Endothelial cell of umbilical vein (primary cell): ENCODE measurements around the gene FUT9. TPM values are rescaled to one million over a fixed set of nuclear protein-coding genes. Genes with fewer than 3 reads are reported as not detected.

Experiments used
- BruUV-seq: library from RNA; stranded (reverse); fragments of 400-500 nt; replicated peaks from 2 replicates; lab custom pipeline; 2021; lab: Mats Ljungman, UMichigan
- CTCF ChIA-PET: fragments of 300-600, 350-600 bp; sonication (Branson Sonifier 250); formaldehyde crosslinking; loops from one replicate; lab custom pipeline; 2021; ENCODE audit warnings: antibody characterized with exemption, inconsistent platforms; lab: Charles Lee
- POLR2A ChIA-PET: fragments of 300-600, 350-600 bp; sonication (Branson Sonifier 250); formaldehyde crosslinking; loops from one replicate; lab custom pipeline; 2021; ENCODE audit warnings: antibody characterized with exemption, inconsistent platforms; lab: Charles Lee
- DNase-seq: peaks from one replicate; pipeline ENCODE4 v3.0.0-alpha.2; 2011; ENCODE audit warnings: low read depth, low spot score
- FAIRE-seq: peaks from 2 replicates; lab custom pipeline; 2011; peaks lifted over from hg19 to GRCh38; lab: Jason Lieb, UNC
- H2AFZ ChIP-seq: 2 replicates; pipeline ENCODE4 v1.6.0; 2012; ENCODE audit warnings: low read depth, low read length, control low read depth, inconsistent platforms
- H3K27ac ChIP-seq: 2 replicates; pipeline ENCODE4 v1.5.1; 2011; ENCODE audit warnings: low read depth, mild to moderate bottlenecking, control low read depth, low read length, moderate library complexity; ENCODE audit not compliant: insufficient read depth
- H3K27me3 ChIP-seq, 2 experiments: 2 replicates each; pipeline versions ENCODE4 v1.6.0 to v1.6.1; 2011; ENCODE audit warnings: low read length in 2 of 2, mixed read lengths in 1 of 2; ENCODE audit not compliant: control insufficient read depth in 2 of 2, insufficient read depth in 2 of 2
- H3K36me3 ChIP-seq, 2 experiments: 2 replicates in 1 of 2; 3 replicates in 1 of 2; pipeline ENCODE4 v1.5.1; 2011; ENCODE audit warnings: low read length in 2 of 2, mild to moderate bottlenecking in 1 of 2, moderate library complexity in 1 of 2; ENCODE audit not compliant: control insufficient read depth in 2 of 2, insufficient read depth in 2 of 2; ENCODE audit errors: extremely low read depth in 1 of 2
- H3K4me1 ChIP-seq: 3 replicates; pipeline ENCODE4 v1.5.1; 2011; ENCODE audit warnings: mild to moderate bottlenecking, low read length; ENCODE audit not compliant: control insufficient read depth, insufficient read depth; ENCODE audit errors: extremely low read depth
- H3K4me2 ChIP-seq: 2 replicates; pipeline ENCODE4 v1.6.1; 2011; ENCODE audit warnings: low read length, control low read depth, mixed read lengths; ENCODE audit not compliant: insufficient read depth
- H3K4me3 ChIP-seq, 3 experiments: fragments of 200-600 bp in 1 of 3; sonication (generic), shearing (Covaris generic) in 1 of 3; replicated peaks in 1 of 3; 2 replicates each; pipeline ENCODE4 v1.5.1; 2011 to 2016; ENCODE audit warnings: control low read depth in 3 of 3, low read length in 3 of 3, mild to moderate bottlenecking in 2 of 3, inconsistent platforms in 1 of 3, low read depth in 1 of 3, moderate library complexity in 1 of 3; ENCODE audit not compliant: insufficient read depth in 1 of 3
- H3K79me2 ChIP-seq: 2 replicates; pipeline ENCODE4 v1.6.0; 2012; ENCODE audit warnings: low read length, inconsistent platforms; ENCODE audit not compliant: control insufficient read depth, insufficient read depth
- H3K9ac ChIP-seq: replicated peaks from 2 replicates; pipeline ENCODE3; 2011; ENCODE audit warnings: low read length, control low read depth; ENCODE audit not compliant: insufficient read depth; ENCODE audit errors: extremely low read depth
- H3K9me1 ChIP-seq: replicated peaks from 3 replicates; pipeline ENCODE4 v1.6.0; 2011; ENCODE audit warnings: mild to moderate bottlenecking, low read length; ENCODE audit not compliant: control insufficient read depth, insufficient read depth; ENCODE audit errors: extremely low read depth
- H3K9me3 ChIP-seq: replicated peaks from 2 replicates; pipeline ENCODE4 v1.5.1; 2012; ENCODE audit warnings: low read length, inconsistent platforms; ENCODE audit not compliant: control insufficient read depth, insufficient read depth
- H4K20me1 ChIP-seq: replicated peaks from 2 replicates; pipeline ENCODE3; 2011; ENCODE audit warnings: mild to moderate bottlenecking, low read length; ENCODE audit not compliant: control insufficient read depth, insufficient read depth; ENCODE audit errors: extremely low read depth
- EZH2 ChIP-seq: IDR thresholded peaks from 2 replicates; pipeline ENCODE4 v1.6.1; 2012; ENCODE audit warnings: borderline replicate concordance, low read depth, mild to moderate bottlenecking, moderate library complexity, low read length, inconsistent platforms; ENCODE audit not compliant: severe bottlenecking
- FOS ChIP-seq: IDR thresholded peaks from 2 replicates; pipeline ENCODE4 v1.6.1; 2011; ENCODE audit warnings: mild to moderate bottlenecking, low read length, moderate library complexity, borderline replicate concordance; ENCODE audit not compliant: insufficient read depth
- GATA2 ChIP-seq: IDR thresholded peaks from 2 replicates; pipeline ENCODE4 v1.7.0; 2011; ENCODE audit warnings: low read depth, mild to moderate bottlenecking, moderate library complexity, mixed read lengths, low read length; ENCODE audit not compliant: insufficient read length, insufficient read depth
- JUN ChIP-seq: IDR thresholded peaks from 2 replicates; pipeline ENCODE4 v1.6.1; 2011; ENCODE audit warnings: borderline replicate concordance, low read depth; ENCODE audit not compliant: insufficient read length, insufficient read depth
- MYC ChIP-seq: IDR thresholded peaks from one replicate; pipeline ENCODE4 v1.6.1; 2011; ENCODE audit warnings: mild to moderate bottlenecking, low read depth, low read length
- POLR2A ChIP-seq: IDR thresholded peaks from 2 replicates; pipeline ENCODE4 v1.6.1; 2012; ENCODE audit warnings: low read depth, mild to moderate bottlenecking, control low read depth, low read length
- POLR2AphosphoS5 ChIP-seq: IDR thresholded peaks from 2 replicates; pipeline ENCODE4 v1.6.1; 2012; ENCODE audit warnings: low read depth, mild to moderate bottlenecking, control low read depth, low read length, moderate library complexity; ENCODE audit not compliant: insufficient read depth
- dilution Hi-C: fragments of 300-500 bp; cut with MboI; formaldehyde crosslinking; loops from one replicate; pipeline ENCODE4 v1.15.0; 2019; ENCODE audit warnings: low sequenced_read_pairs; ENCODE audit not compliant: extremely low pct_ligation_motif_present
- intact Hi-C: fragments of 100-400 bp; cut with micrococcal nuclease; formaldehyde crosslinking; loops from one replicate; pipeline ENCODE4 v1.10.0; 2022
- polyA plus RNA-seq, 4 experiments: library from polyadenylated mRNA; depleted of rRNA in 3 of 4; stranded (reverse) in 3 of 4; unstranded in 1 of 4; fragments of >200 nt; gene quantifications; 2 replicates each; pipeline versions ENCODE4 v1.2.1 to v1.2.3, GENCODE V29; 2011 to 2012; ENCODE audit warnings: missing spikeins in 1 of 4
- total RNA-seq: library from RNA; stranded (reverse); gene quantifications from 2 replicates; pipeline ENCODE4 v1.2.3, GENCODE V29; 2021
- TF ChIP-seq, protein P1 (sequence below): IDR thresholded peaks from 2 replicates; pipeline ENCODE4 v1.6.1; 2011; ENCODE audit not compliant: insufficient read depth, insufficient read length
- TF ChIP-seq, protein P2 (sequence below), 2 donors: IDR thresholded peaks; 1 replicate in 1 of 2; 2 replicates in 1 of 2; pipeline ENCODE4 v1.5.1; 2011; ENCODE audit warnings: low read length in 2 of 2, mild to moderate bottlenecking in 2 of 2, moderate library complexity in 2 of 2, control low read depth in 1 of 2, inconsistent platforms in 1 of 2, low read depth in 1 of 2; ENCODE audit not compliant: insufficient read depth in 1 of 2; ENCODE audit errors: extremely low read depth in 1 of 2

FUT9 gene
- total and polyA plus RNA-seq, 2 donors (not counting 3 experiments of a cell fraction or from before 2014, with no cell fraction given), result not detected

DNA sequence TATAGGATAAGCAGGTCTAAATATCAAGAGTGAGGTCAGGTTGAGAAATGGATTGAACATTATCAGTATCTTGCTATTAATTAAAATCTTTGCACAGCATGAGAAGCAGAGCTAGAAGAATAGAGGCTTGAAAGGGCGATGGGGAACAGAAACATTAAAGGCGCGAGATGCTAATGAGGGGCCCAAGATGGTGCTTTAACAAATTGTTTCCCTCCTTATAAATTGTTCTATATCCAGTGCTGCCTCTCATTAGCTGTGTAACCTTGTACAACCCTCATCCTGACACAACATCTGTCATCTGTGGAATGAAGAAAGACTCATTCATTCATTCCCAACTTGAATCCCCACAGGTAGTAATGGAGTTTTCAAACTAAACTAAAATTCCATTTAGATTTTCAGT lies 57.8 kb downstream of the FUT9 start:
- no peak overlapping the region for H3K4me3 ChIP-seq
- dilution Hi-C loops, result no loop called here
- no peaks in the 10 kb centered on the region for H3K36me3 ChIP-seq
- intact Hi-C loops, result no loop called here
- H2AFZ ChIP-seq, result no peak overlapping the region
- DNase-seq (no peak), FAIRE-seq (no peak)
- no peak overlapping the region for H3K4me2 ChIP-seq
- H3K4me1 ChIP-seq, result no peaks in the 10 kb centered on the region
- POLR2A ChIA-PET, result no interaction called here
- CTCF ChIA-PET, result no interaction called here
- no peaks in the 10 kb centered on the region for H3K9me3 ChIP-seq
- H3K9ac ChIP-seq, result no peak overlapping the region
- no peaks in the 10 kb centered on the region for H3K27me3 ChIP-seq
- H4K20me1 ChIP-seq, result no peaks in the 10 kb centered on the region
- no peaks in the 10 kb centered on the region for H3K9me1 ChIP-seq
- no peak for TF ChIP-seq MYC
- no peak for TF ChIP-seq POLR2AphosphoS5
- TF ChIP-seq JUN, result no peak
- no peak for TF ChIP-seq EZH2
- TF ChIP-seq POLR2A, result no peak
- no peak for TF ChIP-seq FOS
- TF ChIP-seq, protein P1, sequence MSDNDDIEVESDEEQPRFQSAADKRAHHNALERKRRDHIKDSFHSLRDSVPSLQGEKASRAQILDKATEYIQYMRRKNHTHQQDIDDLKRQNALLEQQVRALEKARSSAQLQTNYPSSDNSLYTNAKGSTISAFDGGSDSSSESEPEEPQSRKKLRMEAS, result no peak
- TF ChIP-seq GATA2, result no peak
- TF ChIP-seq, protein P2, sequence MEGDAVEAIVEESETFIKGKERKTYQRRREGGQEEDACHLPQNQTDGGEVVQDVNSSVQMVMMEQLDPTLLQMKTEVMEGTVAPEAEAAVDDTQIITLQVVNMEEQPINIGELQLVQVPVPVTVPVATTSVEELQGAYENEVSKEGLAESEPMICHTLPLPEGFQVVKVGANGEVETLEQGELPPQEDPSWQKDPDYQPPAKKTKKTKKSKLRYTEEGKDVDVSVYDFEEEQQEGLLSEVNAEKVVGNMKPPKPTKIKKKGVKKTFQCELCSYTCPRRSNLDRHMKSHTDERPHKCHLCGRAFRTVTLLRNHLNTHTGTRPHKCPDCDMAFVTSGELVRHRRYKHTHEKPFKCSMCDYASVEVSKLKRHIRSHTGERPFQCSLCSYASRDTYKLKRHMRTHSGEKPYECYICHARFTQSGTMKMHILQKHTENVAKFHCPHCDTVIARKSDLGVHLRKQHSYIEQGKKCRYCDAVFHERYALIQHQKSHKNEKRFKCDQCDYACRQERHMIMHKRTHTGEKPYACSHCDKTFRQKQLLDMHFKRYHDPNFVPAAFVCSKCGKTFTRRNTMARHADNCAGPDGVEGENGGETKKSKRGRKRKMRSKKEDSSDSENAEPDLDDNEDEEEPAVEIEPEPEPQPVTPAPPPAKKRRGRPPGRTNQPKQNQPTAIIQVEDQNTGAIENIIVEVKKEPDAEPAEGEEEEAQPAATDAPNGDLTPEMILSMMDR (IDR thresholded peaks at IDR 0.05; ENCODE audit: extremely low read depth in 1 of 2, insufficient read depth in 1 of 2, low read depth in 1 of 2, low read length in 2 of 2), result no peak
- no TSS peak for BruUV-seq
- H3K79me2 ChIP-seq, result no peaks in the 10 kb centered on the region
- H3K27ac ChIP-seq, result no peak overlapping the region
